OCI-LY3 (cell line): ENCODE measurements around the gene RAB43.

Source experiments
- EZH2phosphoT487 ChIP-seq: fragments of 200-600 bp; shearing (Covaris generic); IDR thresholded peaks from 2 replicates; pipeline ENCODE4 v1.6.1; 2018; ENCODE audit warnings: antibody characterized with exemption, mixed run types, low read depth
- TF ChIP-seq, protein P1 (sequence below): fragments of 200-600, 300-600 bp; sonication (generic); IDR thresholded peaks from 2 replicates; pipeline ENCODE4 v1.5.1; 2014; ENCODE audit warnings: antibody characterized with exemption, low read length, low read depth

- TF ChIP-seq EZH2phosphoT487: no peak
- TF ChIP-seq, protein P1, sequence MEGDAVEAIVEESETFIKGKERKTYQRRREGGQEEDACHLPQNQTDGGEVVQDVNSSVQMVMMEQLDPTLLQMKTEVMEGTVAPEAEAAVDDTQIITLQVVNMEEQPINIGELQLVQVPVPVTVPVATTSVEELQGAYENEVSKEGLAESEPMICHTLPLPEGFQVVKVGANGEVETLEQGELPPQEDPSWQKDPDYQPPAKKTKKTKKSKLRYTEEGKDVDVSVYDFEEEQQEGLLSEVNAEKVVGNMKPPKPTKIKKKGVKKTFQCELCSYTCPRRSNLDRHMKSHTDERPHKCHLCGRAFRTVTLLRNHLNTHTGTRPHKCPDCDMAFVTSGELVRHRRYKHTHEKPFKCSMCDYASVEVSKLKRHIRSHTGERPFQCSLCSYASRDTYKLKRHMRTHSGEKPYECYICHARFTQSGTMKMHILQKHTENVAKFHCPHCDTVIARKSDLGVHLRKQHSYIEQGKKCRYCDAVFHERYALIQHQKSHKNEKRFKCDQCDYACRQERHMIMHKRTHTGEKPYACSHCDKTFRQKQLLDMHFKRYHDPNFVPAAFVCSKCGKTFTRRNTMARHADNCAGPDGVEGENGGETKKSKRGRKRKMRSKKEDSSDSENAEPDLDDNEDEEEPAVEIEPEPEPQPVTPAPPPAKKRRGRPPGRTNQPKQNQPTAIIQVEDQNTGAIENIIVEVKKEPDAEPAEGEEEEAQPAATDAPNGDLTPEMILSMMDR: no peak
Measured at GRCh38 chr3:129063091-129063640, 58.4 kb downstream of the RAB43 start.
